Cerebellar nuclear complex (tissue), 1 donor: ENCODE results near the gene ZNF578.
A peak's percentile ranks its signal among the peaks of the same experiment; 100 is the strongest.
"Not testable (repeated sequence)": the region's sequence is repeated elsewhere in the genome, so short reads cannot be mapped to it uniquely, and the experiment has no call there.

Source experiments
- DNase-seq, 2 experiments: peaks; one replicate each; lab custom pipeline; 2025; lab: John Stamatoyannopoulos, UW

Gene ZNF578

GRCh38 chr19:52516191-52516590, 62.8 kb downstream of the ZNF578 start:
- DNase-seq, result no peak

DNA sequence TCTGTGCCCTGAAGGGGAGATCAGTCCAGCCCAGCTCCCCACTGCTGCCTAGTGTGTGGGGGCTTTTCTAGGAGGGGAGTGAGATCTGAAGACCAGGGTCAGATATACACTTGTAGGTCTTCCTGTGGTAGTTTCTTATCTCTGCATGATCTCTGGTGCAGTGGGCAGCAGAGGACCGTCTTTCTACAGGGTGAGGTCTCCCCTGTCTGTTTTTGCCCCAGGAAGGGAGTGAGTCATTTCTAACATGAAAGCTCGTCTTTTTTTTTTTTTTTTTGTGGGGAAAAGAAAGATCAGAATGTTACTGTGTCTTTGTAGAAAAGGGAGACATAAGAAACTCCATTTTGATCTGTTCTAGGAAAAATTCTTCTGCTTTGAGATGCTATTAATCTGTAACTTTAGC, 65.3 kb downstream of the ZNF578 start:
- DNase-seq, result no peak

- DNase-seq, result not testable (repeated sequence)
Measured at GRCh38 chr19:52519175-52519574, 65.8 kb downstream of the ZNF578 start.

- DNase-seq, result no peak
Measured at GRCh38 chr19:52520013-52520412, 66.7 kb downstream of the ZNF578 start.

DNA sequence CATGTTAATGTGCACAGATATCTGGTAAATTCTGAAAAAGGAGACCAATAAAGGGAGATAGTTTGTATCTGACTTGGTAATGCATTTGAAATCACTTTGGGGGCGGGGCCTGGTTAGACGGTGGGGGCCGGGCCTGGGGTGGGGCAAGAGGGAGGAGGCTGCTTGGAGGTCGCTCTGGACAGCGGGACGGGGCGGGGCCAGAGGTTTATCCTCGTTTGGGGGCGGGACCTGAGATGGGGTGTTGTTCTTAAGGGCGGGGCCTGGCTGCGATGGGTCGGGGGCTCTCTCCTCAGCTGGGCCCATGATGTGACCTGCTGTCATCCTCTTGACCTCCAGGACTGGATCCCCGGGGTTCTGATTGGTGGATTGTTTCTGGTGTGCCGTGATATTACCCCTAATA, 69.2 kb downstream of the ZNF578 start:
- DNase-seq, result no peak

DNA sequence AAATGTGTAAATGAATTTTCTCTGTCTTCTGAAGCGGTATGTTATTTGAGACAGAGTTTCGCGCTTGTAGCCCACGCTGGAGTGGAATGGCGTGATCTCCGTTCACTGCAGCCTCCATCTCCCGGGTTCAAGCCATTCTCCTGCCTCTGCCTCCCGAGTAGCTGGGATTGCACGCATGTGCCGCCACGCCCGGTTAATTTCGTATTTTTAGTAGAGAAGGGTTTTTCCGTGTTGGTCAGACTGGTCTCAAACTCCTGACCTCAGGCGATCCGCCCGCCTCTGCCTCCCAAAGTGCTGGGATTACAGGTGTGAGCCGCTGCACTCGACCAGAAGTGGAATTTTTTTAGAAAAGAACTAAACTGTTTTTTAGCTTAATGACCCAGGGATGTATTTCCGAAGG, 70.7 kb downstream of the ZNF578 start:
- no peak for DNase-seq

- DNase-seq, result peak; percentile 71 to 89
Measured at GRCh38 chr19:52527134-52527955, 74.0 kb downstream of the ZNF578 start, which contains the start of gene ZNF808. ZNF808 (plus strand) TSS chr19:52527668; CDS start chr19:52543285, 15,617 bp downstream.

GRCh38 chr19:52527956-52528351, 74.6 kb downstream of the ZNF578 start:
- DNase-seq, result no peak

GRCh38 chr19:52532480-52532879, 79.1 kb downstream of the ZNF578 start:
- no peak for DNase-seq

DNA sequence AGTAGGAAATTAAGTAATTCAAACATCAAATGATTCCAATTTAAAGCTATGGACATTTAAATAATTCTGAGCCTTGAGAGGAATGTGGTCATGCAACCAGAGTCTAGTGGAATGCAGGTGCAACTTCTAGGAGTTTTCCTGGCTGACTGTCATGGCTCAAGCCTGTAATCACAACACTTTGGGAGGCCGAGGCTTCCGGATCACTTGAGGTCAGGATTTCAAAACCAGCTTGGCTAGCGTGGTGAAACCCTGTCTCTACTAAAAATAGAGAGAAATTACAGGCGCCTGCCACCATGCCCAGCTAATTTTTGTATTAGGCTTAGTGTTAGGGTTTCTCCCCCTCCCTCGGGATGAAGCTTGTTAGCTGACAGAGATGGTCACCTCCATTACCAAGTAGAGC, 80.5 kb downstream of the ZNF578 start:
- DNase-seq, result no peak

GRCh38 chr19:52535385-52535770, 82.0 kb downstream of the ZNF578 start:
- not testable (repeated sequence) for DNase-seq

DNA sequence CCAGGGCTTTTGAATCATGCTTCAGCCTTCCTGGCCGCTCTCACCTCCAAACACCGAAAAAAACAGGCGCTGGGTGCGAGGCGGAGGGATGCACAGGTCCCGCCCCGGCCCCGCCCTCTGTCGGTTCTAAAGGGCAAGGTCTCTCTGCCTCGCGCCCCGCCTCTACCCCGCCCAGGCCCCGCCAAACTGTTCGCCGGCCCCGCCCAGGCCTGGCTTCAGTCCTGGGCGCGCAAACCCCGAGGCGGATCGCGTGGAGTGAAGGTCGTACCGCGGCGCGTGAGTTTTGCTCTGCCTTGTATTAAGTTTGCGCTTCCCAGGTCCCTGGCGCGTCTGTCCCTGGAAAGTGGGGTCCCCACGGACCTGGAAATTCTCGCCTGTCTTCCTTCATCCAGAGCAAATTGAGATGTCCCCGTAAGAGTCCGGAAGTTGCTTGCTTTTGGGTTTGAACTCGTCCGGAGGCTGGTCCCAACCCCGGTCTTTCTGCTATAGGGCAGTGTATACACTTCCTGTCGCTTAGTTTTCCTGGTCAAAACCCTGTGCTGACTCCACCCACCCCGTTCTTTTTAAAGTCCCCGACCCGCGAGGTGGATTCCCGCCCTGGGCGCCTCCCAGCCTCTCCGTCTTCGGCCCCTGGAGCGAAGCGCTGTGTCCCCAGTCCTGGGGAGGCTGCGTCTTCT, 82.6 kb downstream of the ZNF578 start:
- DNase-seq, result peak; percentile 27 to 34

DNA sequence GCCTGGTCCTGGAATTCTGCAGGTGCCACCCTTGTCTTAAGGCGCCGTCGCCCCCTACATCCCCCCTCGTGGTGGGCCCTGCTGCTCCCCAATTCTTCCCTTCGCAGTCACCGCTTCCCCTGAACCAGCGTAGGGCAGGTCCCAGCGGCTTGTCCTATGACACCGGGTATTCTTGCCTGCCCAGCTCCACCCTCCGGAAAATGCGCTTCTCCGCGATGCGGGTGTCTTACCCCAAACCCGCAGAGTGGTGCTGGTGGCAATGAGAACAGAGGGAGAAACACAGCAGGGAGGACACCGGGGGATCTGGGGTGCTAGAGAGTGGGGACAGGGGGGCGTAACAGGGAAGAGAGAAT, 83.1 kb downstream of the ZNF578 start:
- DNase-seq, result no peak

DNA sequence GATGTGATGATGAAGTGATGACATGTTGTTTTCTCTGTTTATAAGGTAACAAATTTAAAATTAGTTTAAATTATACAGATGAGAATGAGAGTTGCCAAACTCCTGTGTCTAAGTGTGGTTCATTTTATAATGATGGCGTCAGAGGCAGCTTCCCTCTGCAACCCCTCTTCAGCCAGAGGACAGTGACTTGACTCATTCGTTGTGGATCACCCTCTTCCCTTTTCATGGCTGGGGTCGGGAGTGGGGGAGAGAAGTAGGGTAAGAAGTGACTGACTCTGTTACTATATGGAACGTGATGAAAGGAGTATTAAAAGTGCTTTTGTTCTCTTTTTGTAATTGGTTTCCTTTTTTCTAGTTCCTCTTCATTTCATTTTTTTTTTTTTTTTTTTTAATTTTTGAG, 85.5 kb downstream of the ZNF578 start:
- not testable (repeated sequence) for DNase-seq

DNA sequence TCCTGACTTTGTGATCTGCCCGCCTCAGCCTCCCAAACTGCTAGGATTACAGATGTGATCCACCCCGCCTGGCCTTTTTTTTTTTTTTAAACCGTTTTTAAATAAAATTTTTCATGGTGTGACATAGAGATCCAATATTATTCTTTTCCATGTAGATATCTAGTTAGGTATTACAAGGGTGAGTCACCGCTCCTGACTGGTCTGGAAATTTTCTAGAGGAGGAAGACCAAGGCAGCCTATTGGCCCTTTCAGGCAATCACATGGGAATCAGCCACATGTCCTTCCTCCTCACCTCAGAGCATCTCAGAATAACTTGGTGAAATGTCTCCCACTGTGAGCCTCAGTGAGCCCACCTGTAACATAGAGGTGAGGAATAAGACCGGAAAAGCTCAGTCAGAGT, 87.8 kb downstream of the ZNF578 start:
- DNase-seq, result not testable (repeated sequence)

DNA sequence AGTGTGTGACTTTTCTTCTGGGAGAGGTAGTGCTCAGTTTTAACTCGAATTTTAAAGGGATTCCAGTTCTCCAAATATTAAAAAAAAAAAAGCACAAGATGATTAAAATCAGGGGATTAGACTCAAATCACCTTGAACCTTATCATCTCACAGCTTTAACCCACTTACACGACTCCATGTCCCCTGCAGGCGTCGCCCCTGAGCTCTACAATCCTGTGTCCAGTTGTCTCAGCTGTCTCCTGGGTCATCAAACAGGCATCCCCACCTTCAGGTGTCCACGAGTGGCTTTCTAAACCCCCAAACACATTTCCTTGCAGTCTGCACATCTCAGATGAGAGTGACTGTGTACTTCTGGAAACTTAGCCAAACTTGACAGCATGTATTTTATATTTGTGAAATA, 88.3 kb downstream of the ZNF578 start:
- DNase-seq, result no peak

DNA sequence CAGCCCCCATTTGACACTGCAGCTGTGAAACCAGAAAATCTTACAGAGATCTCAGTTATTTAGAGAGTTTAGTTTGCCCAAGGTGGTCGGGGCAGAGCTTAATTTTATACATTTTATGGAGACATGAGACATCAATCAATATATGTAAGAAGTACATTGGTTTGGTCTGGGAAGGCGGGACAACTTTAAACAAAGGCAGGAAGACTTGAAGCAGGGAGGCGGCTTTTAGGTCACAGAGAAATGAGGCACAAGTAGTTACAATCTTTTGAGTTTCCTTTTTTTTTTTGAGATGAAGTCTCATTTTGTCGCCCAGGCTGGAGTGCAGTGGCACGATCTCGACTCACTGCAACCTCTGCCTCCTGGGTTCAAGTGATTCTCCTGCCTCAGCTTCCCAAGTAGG, 89.2 kb downstream of the ZNF578 start:
- DNase-seq, result not testable (repeated sequence)

DNA sequence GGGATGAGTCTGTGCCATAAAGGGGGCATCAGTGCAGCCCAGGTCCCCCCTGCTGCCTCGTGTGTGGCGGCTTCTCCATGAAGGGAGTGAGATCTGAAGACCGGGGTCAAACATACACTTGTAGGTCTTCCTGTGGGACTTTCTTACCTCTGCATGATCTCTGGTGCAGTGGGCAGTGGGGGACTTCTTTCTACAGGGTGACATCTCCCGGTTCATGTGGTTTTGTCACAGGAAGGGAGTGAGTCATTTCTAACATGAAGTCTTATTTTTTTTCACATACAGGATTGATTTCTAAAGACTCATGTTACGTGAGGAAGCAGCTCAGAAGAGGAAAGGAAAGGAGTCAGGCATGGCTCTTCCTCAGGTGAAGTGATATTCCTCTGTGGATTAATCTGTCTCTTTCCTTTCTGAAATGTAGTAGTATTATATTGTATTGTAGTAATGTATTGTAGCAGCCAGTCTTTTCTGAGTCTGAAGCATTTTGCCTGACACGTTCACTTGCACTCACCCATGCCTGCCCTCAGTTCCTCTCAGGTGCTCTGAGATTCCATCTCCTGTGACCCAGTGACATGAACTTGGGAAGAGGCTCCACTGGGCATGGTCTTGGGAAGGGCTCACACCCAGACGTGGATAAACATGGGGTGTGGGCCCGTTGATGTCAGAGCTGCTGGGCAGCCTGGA, 89.8 kb downstream of the ZNF578 start:
- no peak for DNase-seq

DNA sequence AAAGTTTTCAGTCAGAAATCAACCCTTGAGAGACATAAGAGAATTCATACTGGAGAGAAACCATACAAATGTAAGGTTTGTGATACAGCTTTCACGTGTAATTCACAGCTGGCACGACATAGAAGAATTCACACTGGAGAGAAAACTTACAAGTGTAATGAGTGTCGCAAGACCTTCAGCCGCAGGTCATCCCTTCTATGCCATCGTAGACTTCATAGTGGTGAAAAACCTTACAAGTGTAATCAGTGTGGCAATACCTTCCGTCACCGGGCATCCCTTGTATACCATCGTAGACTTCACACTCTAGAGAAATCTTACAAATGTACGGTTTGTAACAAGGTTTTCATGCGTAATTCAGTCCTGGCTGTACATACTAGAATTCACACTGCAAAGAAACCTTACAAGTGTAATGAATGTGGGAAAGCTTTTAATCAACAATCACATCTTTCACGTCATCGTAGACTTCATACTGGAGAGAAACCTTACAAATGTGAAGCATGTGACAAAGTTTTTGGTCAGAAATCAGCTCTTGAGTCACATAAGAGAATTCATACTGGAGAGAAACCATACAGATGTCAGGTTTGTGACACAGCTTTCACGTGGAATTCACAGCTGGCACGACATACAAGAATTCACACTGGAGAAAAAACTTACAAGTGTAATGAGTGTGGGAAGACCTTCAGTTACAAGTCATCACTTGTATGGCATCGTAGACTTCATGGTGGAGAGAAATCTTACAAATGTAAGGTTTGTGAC, 101.0 kb downstream of the ZNF578 start:
- no peak for DNase-seq

- DNase-seq, result no peak
Measured at GRCh38 chr19:52557231-52557995, 104.1 kb downstream of the ZNF578 start.

GRCh38 chr19:52558732-52559445, 105.5 kb downstream of the ZNF578 start:
- DNase-seq, result not testable (repeated sequence)
